Fibroblast of lung (primary cell): ENCODE data around the gene CRACR2A. TPM values are rescaled to one million over a fixed set of nuclear protein-coding genes. Genes with fewer than 3 reads are reported as not detected.

ENCODE experiments used
- DNase-seq, 2 donors: peaks; one replicate each; pipeline versions ENCODE4 v3.0.0 to v3.0.0-alpha.2; 2010; ENCODE audit warnings: low read depth in 2 of 2
- H2AFZ ChIP-seq: 2 replicates; pipeline ENCODE4 v1.5.1; 2012; ENCODE audit warnings: low read length, control low read depth, inconsistent platforms
- H3K27ac ChIP-seq: 2 replicates; pipeline ENCODE4 v1.5.1; 2011; ENCODE audit warnings: low read length, control low read depth; ENCODE audit not compliant: insufficient read depth
- H3K27me3 ChIP-seq: 2 replicates; pipeline ENCODE4 v1.5.1; 2011; ENCODE audit warnings: mild to moderate bottlenecking, low read length; ENCODE audit not compliant: control insufficient read depth, insufficient read depth
- H3K36me3 ChIP-seq: 2 replicates; pipeline ENCODE4 v1.5.1; 2011; ENCODE audit warnings: low read length; ENCODE audit not compliant: control insufficient read depth, insufficient read depth
- H3K4me1 ChIP-seq: 2 replicates; pipeline ENCODE4 v1.5.1; 2011; ENCODE audit warnings: low read length; ENCODE audit not compliant: control insufficient read depth, insufficient read depth; ENCODE audit errors: extremely low read depth
- H3K4me2 ChIP-seq: 2 replicates; pipeline ENCODE4 v1.5.1; 2011; ENCODE audit warnings: low read length, control low read depth; ENCODE audit not compliant: insufficient read depth; ENCODE audit errors: extremely low read depth
- H3K4me3 ChIP-seq, 4 experiments: fragments of 200-600 bp in 1 of 4; sonication (generic) in 1 of 4; replicated peaks in 1 of 4; 2 replicates each; pipeline ENCODE4 v1.5.1; 2011 to 2016; ENCODE audit warnings: low read length in 4 of 4, low read depth in 3 of 4, mild to moderate bottlenecking in 3 of 4, control low read depth in 2 of 4, inconsistent platforms in 1 of 4, mixed read lengths in 1 of 4; ENCODE audit not compliant: insufficient read depth in 1 of 4; ENCODE audit errors: control extremely low read depth in 1 of 4
- H3K79me2 ChIP-seq: 2 replicates; pipeline ENCODE4 v1.5.1; 2012; ENCODE audit warnings: mild to moderate bottlenecking, low read length, inconsistent platforms; ENCODE audit not compliant: control insufficient read depth, insufficient read depth
- H3K9ac ChIP-seq: 2 replicates; pipeline ENCODE4 v1.5.1; 2011; ENCODE audit warnings: mild to moderate bottlenecking, low read length, control low read depth; ENCODE audit not compliant: insufficient read depth
- H3K9me3 ChIP-seq: 2 replicates; pipeline ENCODE4 v1.5.1; 2012; ENCODE audit warnings: low read depth, low read length; ENCODE audit not compliant: control insufficient read depth, insufficient read depth
- H4K20me1 ChIP-seq: 2 replicates; pipeline ENCODE4 v1.5.1; 2011; ENCODE audit warnings: low read length; ENCODE audit not compliant: control insufficient read depth, insufficient read depth; ENCODE audit errors: extremely low read depth
- CTCF ChIP-seq, 2 donors: IDR thresholded peaks in 1 of 2; conservative IDR thresholded peaks in 1 of 2; 1 replicate in 1 of 2; 2 replicates in 1 of 2; pipeline ENCODE4 v1.5.1; 2011 to 2012; ENCODE audit warnings: low read length in 2 of 2, control low read depth in 1 of 2, inconsistent platforms in 1 of 2, low read depth in 1 of 2, mild to moderate bottlenecking in 1 of 2
- EZH2 ChIP-seq: IDR thresholded peaks from 2 replicates; pipeline ENCODE4 v1.5.1; 2012; ENCODE audit warnings: low read length, control low read depth, mild to moderate bottlenecking; ENCODE audit errors: missing control alignments
- polyA plus RNA-seq, 2 donors: library from polyadenylated mRNA; depleted of rRNA in 1 of 2; stranded (reverse) in 1 of 2; unstranded in 1 of 2; fragments of >200 nt; gene quantifications; 2 replicates each; pipeline ENCODE4 v1.2.1, GENCODE V29; 2011 to 2012; ENCODE audit warnings: missing spikeins in 1 of 2
- total RNA-seq: library from RNA; depleted of rRNA; stranded (reverse); fragments of >200 nt; gene quantifications from 2 replicates; pipeline ENCODE4 v1.2.1, GENCODE V29; 2014

The CRACR2A gene
- total and polyA plus RNA-seq, 2 donors (not counting 1 experiment from before 2014, with no cell fraction given) = 5.8 to 5.9 TPM

- DNase-seq = no peak
- Histone ChIP-seq H3K79me2 (no peaks in the 10 kb centered on the region), H3K4me2 (no peak overlapping the region), H3K9ac (no peak overlapping the region), H3K4me3 (no peak overlapping the region), H3K4me1 (no peaks in the 10 kb centered on the region), H4K20me1 (no peaks in the 10 kb centered on the region), H3K9me3 (no peaks in the 10 kb centered on the region), H3K27ac (no peak overlapping the region), H2AFZ (no peak overlapping the region), H3K27me3 (no peaks in the 10 kb centered on the region), H3K36me3 (no peaks in the 10 kb centered on the region)
- no peak for TF ChIP-seq EZH2
- no peak for TF ChIP-seq CTCF (conservative IDR thresholded peaks at IDR 0.05 in 1 of 2, IDR thresholded peaks at IDR 0.05 in 1 of 2; ENCODE audit: low read depth in 1 of 2, low read length in 2 of 2)
Measured at GRCh38 chr12:3725388-3726115, 27.4 kb downstream of the CRACR2A start.

GRCh38 chr12:3723916-3724805, 28.7 kb downstream of the CRACR2A start:
- Histone ChIP-seq H3K4me1 (no peaks in the 10 kb centered on the region), H3K27ac (no peak overlapping the region), H4K20me1 (no peaks in the 10 kb centered on the region), H2AFZ (no peak overlapping the region), H3K4me3 (no peak overlapping the region), H3K9ac (no peak overlapping the region), H3K27me3 (no peaks in the 10 kb centered on the region), H3K79me2 (no peaks in the 10 kb centered on the region), H3K9me3 (no peaks in the 10 kb centered on the region), H3K4me2 (no peak overlapping the region), H3K36me3 (no peaks in the 10 kb centered on the region)
- DNase-seq = no peak
- no peak for TF ChIP-seq EZH2
- TF ChIP-seq CTCF (conservative IDR thresholded peaks at IDR 0.05 in 1 of 2, IDR thresholded peaks at IDR 0.05 in 1 of 2; ENCODE audit: low read depth in 1 of 2, low read length in 2 of 2) = no peak

GRCh38 chr12:3722368-3722767, 30.5 kb downstream of the CRACR2A start:
- no peak overlapping the region for H2AFZ ChIP-seq
- no peak overlapping the region for H3K9ac ChIP-seq
- DNase-seq = no peak
- H4K20me1 ChIP-seq = no peaks in the 10 kb centered on the region
- H3K27me3 ChIP-seq = no peaks in the 10 kb centered on the region
- H3K4me1 ChIP-seq = no peaks in the 10 kb centered on the region
- no peak overlapping the region for H3K27ac ChIP-seq
- TF ChIP-seq CTCF (conservative IDR thresholded peaks at IDR 0.05 in 1 of 2, IDR thresholded peaks at IDR 0.05 in 1 of 2; ENCODE audit: low read depth in 1 of 2, low read length in 2 of 2) (no peak), EZH2 (no peak)
- no peak overlapping the region for H3K4me3 ChIP-seq
- no peak overlapping the region for H3K4me2 ChIP-seq
- H3K79me2 ChIP-seq = no peaks in the 10 kb centered on the region
- no peaks in the 10 kb centered on the region for H3K9me3 ChIP-seq
- H3K36me3 ChIP-seq = no peaks in the 10 kb centered on the region
